HG03575 (cell line): ENCODE data around the gene EXOSC10.
"Not testable (repeated sequence)": the region's sequence is repeated elsewhere in the genome, so short reads cannot be mapped to it uniquely, and the experiment has no call there.

Source experiments
- ATAC-seq: cut with Tn5 transposase; IDR thresholded peaks from one replicate; pipeline ENCODE4 v1.9.1; 2021; ENCODE audit not compliant: unreplicated experiment, insufficient number of reproducible peaks, low FRiP score; ENCODE audit errors: extremely low read depth

EXOSC10 gene

DNA sequence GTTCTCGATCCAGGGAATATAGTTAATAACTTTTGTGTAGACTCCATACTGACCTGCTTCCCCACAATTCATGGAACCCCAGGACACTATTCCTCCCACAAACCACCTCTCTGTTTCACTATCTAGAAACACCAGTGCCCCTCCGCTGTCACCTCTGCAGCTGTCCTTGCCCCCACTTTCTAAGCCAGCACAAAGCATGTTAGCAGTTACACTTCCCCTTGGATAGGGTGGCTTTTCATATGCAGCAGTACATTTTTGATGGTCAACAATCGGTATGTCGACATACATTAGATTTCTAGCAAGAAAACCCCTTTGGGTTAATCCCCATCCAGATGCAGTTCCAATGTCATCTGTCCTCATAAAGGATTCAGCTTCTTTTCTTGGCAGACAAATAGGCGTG, 72.8 kb downstream of the EXOSC10 start:
- ATAC-seq = no peak

DNA sequence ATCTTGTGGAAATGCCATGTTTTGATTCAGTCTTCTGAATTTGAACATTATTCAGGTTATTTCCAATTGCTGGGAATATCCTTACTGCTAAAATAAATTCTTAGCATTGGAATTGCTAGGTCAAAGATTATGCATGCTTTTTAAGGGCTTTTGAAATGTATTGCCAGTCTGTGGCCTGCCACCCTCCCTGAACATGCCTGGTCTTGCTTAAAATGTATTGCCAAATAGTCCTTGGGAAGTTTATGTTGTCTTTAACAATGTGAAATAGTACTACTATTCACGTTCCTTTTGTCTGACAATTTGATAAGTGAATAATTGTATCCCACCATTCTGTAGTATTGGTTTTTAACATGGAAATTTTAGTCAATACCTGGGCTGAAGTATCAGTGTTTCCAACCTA, 73.6 kb downstream of the EXOSC10 start:
- ATAC-seq = no peak

DNA sequence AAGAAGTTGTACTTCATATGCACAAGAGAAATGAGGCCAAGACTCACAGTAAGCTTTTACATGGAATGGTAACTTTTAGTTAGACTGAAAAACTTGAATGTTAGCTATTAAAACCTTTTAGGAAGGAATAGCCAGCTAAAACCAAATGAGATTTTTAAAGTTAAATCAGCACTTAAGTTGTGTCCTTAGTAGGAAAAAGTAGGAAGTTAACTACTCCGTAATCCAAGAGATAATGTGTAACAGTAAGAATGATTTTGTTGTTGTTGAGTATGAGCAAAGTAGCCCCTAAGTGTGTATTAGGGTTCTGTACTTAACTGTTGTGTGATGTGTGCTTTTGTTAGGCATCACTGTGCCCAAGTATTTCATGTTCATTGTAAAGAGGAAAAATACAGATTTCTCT, 74.1 kb downstream of the EXOSC10 start:
- no peak for ATAC-seq

DNA sequence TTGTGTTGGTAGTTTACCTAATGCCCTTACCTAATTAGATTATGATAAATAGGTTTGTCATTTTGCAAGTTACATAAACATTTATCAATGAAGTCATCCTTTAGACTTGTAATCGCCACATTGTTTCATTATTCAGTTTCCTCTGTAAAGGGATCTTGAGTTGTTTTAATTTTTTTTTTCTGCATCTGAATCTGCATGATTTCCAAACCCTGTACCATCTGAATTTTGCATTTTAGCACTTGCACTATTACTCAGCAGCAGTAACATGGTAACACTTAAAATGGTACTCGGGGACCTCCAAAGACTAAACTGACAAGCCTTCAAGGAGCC, 74.8 kb downstream of the EXOSC10 start:
- no peak for ATAC-seq

DNA sequence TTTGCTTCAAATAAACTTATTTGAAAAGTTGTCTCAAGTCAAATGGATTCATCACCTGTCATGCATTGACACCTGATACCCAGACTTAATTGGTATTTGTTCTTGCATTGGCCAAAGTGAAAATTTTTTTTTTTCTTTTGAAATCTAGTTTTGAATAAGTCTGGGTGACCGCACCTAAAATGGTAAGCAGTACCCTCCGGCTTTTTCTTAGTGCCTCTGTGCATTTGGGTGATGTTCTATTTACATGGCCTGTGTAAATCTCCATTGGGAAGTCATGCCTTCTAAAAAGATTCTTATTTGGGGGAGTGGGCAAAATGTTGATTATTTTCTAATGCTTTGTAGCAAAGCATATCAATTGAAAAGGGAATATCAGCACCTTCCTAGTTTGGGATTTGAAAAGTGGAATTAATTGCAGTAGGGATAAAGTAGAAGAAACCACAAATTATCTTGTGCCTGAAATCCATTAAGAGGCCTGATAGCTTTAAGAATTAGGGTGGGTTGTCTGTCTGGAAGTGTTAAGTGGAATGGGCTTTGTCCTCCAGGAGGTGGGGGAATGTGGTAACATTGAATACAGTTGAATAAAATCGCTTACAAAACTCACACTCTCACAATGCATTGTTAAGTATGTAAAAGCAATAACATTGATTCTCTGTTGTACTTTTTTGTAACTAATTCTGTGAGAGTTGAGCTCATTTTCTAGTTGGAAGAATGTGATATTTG, 75.4 kb downstream of the EXOSC10 start:
- no peak for ATAC-seq

DNA sequence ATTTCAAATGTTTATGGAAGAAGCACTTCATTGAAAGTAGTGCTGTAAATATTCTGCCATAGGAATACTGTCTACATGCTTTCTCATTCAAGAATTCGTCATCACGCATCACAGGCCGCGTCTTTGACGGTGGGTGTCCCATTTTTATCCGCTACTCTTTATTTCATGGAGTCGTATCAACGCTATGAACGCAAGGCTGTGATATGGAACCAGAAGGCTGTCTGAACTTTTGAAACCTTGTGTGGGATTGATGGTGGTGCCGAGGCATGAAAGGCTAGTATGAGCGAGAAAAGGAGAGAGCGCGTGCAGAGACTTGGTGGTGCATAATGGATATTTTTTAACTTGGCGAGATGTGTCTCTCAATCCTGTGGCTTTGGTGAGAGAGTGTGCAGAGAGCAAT, 76.5 kb downstream of the EXOSC10 start:
- ATAC-seq = no peak

DNA sequence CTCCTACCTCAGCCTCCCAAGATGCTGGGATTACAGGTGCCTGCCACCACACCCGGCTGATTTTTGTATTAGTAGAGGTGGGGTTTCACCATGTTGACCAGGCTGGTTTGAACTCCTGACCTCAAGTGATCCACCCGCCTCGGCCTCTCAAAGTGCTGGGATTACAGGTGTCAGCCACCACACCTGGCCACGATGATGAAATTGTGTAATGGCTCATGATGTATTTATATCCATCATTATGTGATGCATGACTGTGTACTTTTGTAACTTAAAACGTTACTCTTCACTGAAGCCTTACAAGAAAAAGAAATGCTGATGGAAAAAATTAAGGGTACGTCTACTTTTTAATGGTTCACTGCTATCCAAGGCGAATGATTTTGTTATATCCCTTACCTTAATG, 79.7 kb downstream of the EXOSC10 start:
- no peak for ATAC-seq

DNA sequence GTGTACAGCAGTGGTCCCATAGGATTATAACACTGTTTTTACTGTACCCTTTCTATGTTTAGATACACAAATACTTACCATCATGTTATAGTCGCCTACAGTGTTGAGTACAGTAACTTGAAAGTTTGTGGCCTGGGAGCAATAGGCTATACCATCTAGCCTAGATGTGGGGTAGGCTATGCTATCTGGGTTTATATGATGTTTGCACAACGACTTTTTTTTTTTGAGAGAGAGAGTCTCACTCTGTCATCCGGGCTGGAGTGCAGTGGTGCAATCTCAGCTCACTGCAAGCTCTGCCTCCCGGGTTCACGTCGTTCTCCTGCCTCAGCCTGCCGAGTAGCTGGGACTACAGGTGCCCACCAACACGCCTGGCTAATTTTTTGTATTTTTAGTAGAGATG, 80.3 kb downstream of the EXOSC10 start:
- ATAC-seq = not testable (repeated sequence)
